Urinary bladder (tissue), 4 donors: ENCODE data around the gene SIPA1L3. TPM values are rescaled to one million over a fixed set of nuclear protein-coding genes. Genes with fewer than 3 reads are reported as not detected.
"Not testable (repeated sequence)": the region's sequence is repeated elsewhere in the genome, so short reads cannot be mapped to it uniquely, and the experiment has no call there.

ENCODE experiments used
- DNase-seq: peaks from one replicate; pipeline ENCODE4 v3.0.0-alpha.2; 2015; ENCODE audit errors: extremely low spot score
- H3K27ac ChIP-seq: one replicate; pipeline ENCODE4 v1.5.1; 2013; ENCODE audit warnings: low read depth, mild to moderate bottlenecking, moderate library complexity
- H3K36me3 ChIP-seq: one replicate; pipeline ENCODE4 v1.6.1; 2013; ENCODE audit warnings: mild to moderate bottlenecking, moderate library complexity; ENCODE audit not compliant: insufficient read depth
- H3K4me1 ChIP-seq: one replicate; pipeline ENCODE4 v1.6.1; 2013; ENCODE audit warnings: mild to moderate bottlenecking, moderate library complexity; ENCODE audit not compliant: insufficient read depth
- H3K4me3 ChIP-seq: one replicate; pipeline ENCODE4 v1.5.1; 2013; ENCODE audit warnings: low read depth, low read length
- WGBS: extraction: QIAGEN DNeasy Blood & Tissue Kit; methylation state at CpG from one replicate; pipeline ENCODE4 v1.1.7; 2013; 5-methylcytosine and 5-hydroxymethylcytosine counted together
- polyA plus RNA-seq: library from polyadenylated mRNA; stranded (reverse); fragments of 200-250 nt; gene quantifications from one replicate; pipeline ENCODE4 v1.2.3, GENCODE V29; 2013
- total RNA-seq: library from RNA; depleted of rRNA; stranded (reverse); fragments of >200 nt; gene quantifications from one replicate; pipeline ENCODE4 v1.2.3, GENCODE V29; 2014
- donor health status: healthy with polysubstance abuse.
- donor health status: healthy.

SIPA1L3 gene
- total and polyA plus RNA-seq, 2 donors, result 6.2 to 11.5 TPM

DNA sequence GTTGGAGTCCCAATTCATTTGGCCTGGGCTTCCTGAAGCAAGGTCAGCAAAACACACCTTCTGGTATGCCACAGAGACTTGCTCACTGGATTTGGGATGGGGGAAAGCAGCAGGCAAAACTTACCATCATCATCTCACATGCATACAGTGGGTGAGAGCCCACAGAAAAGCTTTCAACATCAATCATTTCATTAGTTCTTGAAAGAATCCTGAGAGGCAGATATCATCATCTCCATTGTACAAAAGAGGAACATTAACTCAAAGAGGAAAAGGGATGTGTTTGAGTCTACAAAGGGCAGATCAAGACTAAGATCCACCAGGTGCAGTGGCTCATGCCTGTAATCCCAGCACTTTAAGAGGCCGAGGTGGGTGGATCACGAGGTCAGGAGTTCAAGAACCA, 7.0 kb upstream of the SIPA1L3 start:
- WGBS, result 70% methylated on average over 2 of the region's 2 CpGs

DNA sequence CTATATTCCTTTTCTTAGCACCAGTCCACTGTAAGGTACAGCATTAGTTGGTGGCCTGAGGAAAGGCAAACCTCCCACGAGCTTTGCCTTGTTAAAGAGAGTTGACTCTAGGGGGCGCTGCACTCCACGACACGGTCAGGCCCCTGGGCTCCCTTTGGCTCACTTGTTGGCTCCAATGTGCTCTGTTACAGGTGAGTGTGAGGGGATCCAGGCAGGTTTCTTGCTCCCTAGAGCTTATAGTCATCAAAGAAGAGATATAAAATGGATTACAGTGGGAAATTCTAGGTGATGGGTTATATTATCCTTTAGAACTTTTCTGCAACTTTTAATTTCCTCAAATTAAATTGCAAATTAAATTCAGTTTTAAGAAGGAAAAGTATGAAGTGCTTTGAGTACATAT, 4.3 kb upstream of the SIPA1L3 start:
- WGBS, result 1% methylated on average over 4 of the region's 4 CpGs
- DNase-seq, result peak; percentile 48
- H3K27ac ChIP-seq, result no peak overlapping the region
- H3K4me3 ChIP-seq, result no peak overlapping the region
- no peaks in the 10 kb centered on the region for H3K36me3 ChIP-seq
- no peaks in the 10 kb centered on the region for H3K4me1 ChIP-seq

More for the DNA sequence above, 7.0 kb upstream of the SIPA1L3 start:
- no peaks in the 10 kb centered on the region for H3K4me1 ChIP-seq
- H3K27ac ChIP-seq, result no peak overlapping the region
- DNase-seq, result no peak
- H3K4me3 ChIP-seq, result no peak overlapping the region
- no peaks in the 10 kb centered on the region for H3K36me3 ChIP-seq

DNA sequence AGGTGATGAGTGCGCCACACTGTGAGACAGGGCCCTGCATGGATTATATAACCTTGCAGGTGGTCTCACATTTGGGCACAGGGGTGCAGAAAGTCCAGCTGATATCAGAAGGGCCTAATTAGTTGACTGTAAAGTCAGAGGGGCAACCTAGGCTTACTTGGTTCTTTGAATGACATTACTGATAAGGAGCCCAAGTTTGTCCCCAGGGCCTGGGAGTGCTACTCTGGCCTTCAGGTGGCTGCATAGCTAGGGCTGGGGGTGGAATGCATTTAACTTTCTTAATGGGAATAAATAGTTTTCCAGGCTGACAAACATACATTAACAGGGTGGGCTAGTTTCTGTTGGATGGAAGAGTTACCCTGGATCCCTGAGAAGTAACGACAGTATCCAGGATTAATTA, 3.9 kb upstream of the SIPA1L3 start:
- Histone ChIP-seq H3K4me1 (no peaks in the 10 kb centered on the region), H3K27ac (no peak overlapping the region), H3K4me3 (no peak overlapping the region), H3K36me3 (no peaks in the 10 kb centered on the region)
- no peak for DNase-seq
- 84% methylated on average over 2 of the region's 2 CpGs for WGBS

DNA sequence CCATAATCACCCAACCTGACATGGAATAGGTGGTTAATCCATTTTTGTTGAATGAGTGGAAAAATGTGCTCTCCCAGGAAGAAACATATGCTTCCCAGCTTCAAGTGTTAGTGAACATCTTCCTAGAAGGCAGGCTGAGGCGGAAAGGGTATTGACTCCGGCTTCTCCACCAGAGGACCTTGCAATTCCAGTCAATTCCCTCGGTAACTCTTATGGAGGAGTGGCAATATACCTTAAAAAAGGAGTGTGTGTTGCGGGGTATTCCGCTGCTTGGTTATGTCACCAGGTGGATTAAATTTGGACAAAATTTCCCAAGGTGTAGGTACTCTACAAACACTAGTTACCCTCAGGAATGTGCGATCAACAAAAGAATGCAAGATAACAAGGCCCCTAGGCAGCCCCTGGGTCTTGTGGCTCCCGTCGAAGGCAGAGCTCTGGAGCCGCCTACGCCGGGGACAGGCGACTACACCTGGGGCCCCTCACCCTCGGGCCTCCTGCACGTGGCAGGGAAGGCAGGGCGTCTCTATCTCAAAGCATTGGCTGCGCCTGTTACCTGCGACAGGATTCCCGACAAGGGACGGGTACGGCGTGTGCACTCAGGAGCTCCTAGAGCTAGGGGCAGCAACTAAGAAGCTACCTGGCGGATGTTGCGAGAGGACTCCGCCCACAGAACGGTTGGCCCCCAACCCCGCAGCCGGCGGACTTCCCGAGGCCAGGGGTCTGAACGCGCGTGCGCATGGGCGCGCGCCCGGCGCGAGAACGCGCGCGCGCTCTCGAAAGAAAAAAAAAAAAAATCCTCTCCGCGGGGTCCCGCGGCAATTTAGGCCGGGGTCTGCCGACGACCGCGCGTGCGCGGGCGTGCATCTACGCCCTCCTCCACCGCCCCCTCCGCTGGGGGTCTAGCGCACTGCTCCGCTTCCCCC, 801 bp upstream of the SIPA1L3 start, which contains the start of gene WDR87:
WDR87 (minus strand) TSS at position 649 of the 923 bp plus-strand sequence. CDS start 8,355 bp downstream, outside the sequence.
- Histone ChIP-seq H3K27ac (no peak within 1 kb of the TSS), H3K4me3 (peak within 1 kb of the TSS; percentile 99), H3K36me3 (no peaks in the 10 kb centered on the region), H3K4me1 (no peaks in the 10 kb centered on the region)
- WGBS, result 6% methylated on average over 63 of the region's 63 CpGs
- DNase-seq, result no peak

DNA sequence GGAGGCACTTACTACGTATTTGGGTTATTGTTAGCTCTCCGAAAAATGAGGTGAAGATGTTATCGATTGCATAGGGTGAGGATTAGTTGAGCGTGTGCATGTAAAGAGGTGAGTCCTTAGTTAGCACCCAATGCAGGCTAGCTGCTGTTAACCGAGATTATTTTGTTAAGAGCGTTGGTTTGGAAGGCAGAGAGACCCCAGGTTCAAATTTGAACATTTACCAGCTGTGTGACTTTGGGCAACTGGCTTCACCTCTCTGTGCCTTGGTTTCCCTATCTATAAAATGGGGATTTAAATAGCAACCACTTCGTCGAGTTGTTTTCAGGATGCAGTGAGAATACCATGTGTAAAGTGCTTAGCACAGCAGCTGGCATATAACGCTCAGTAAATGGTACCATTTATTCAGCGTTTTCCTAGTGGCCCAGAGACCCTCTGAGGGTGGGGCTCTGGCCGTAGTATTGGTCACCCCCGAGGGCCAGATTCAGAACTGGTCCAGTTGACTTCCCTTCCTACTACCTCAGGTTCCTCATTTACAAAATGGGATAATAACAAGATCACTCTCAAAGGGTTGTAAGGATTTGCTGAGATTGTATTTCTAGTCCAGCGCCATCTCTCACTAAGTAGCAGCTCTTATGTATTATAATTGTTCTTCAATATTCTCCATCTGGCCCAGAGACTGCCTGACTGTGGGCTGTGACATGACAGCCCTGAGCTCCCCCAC, 887 bp downstream of the SIPA1L3 start:
- no peak for DNase-seq
- Histone ChIP-seq H3K27ac (no peak overlapping the region), H3K36me3 (no peaks in the 10 kb centered on the region), H3K4me3 (peak overlapping the region; percentile 99), H3K4me1 (no peaks in the 10 kb centered on the region)
- 23% methylated on average over 13 of the region's 13 CpGs for WGBS

DNA sequence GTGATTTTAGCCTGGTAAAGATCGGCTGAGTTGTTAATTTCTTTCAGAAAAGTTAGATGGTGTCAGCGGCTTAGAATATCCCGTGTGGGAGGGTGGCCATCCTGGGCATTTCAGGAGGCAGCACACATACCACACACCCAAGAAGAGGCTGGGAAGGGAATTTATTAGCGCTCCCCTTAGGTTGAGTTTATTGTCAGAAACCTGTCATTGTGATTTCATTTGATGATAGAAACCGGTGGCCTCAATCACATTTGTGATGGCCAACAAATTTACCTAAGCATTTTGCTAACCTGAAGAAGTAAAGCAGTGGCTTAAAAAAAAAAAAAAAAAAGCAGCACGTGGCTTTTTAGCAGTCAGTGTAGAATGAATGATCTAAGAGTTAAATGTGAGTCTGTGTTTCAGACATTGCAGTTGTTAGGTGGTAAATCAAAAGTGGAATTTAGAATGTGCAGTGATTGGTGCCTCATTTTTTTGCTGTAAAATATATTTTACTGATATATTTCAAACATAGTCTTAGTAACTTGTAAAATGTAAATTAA, 2.7 kb downstream of the SIPA1L3 start:
- DNase-seq, result no peak
- 74% methylated on average over 6 of the region's 6 CpGs for WGBS
- no peaks in the 10 kb centered on the region for H3K4me1 ChIP-seq
- no peak overlapping the region for H3K4me3 ChIP-seq
- H3K36me3 ChIP-seq, result no peaks in the 10 kb centered on the region
- no peak overlapping the region for H3K27ac ChIP-seq

DNA sequence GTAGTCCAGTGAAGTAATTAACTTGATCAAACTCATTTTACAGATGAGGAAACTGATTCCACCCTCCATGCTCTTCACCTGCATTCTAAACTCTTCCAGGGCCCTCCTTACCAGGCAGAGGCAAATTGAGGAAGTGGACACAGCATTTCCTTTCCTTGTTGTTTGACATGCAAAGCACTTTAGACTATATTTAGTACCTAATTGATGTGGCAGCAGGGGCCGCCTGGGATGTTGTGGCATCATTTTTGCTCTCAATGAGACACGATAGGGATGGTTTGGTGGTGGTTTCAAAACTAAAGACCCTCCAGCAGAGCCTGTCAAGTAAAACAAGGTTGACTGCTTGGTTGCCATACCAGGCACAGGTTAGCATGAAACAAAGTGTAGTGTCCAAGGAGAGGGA, 7.9 kb downstream of the SIPA1L3 start:
- Histone ChIP-seq H3K27ac (no peak overlapping the region), H3K4me3 (no peak overlapping the region), H3K4me1 (no peaks in the 10 kb centered on the region), H3K36me3 (no peaks in the 10 kb centered on the region)
- 59% methylated on average over 2 of the region's 2 CpGs for WGBS
- DNase-seq, result no peak

DNA sequence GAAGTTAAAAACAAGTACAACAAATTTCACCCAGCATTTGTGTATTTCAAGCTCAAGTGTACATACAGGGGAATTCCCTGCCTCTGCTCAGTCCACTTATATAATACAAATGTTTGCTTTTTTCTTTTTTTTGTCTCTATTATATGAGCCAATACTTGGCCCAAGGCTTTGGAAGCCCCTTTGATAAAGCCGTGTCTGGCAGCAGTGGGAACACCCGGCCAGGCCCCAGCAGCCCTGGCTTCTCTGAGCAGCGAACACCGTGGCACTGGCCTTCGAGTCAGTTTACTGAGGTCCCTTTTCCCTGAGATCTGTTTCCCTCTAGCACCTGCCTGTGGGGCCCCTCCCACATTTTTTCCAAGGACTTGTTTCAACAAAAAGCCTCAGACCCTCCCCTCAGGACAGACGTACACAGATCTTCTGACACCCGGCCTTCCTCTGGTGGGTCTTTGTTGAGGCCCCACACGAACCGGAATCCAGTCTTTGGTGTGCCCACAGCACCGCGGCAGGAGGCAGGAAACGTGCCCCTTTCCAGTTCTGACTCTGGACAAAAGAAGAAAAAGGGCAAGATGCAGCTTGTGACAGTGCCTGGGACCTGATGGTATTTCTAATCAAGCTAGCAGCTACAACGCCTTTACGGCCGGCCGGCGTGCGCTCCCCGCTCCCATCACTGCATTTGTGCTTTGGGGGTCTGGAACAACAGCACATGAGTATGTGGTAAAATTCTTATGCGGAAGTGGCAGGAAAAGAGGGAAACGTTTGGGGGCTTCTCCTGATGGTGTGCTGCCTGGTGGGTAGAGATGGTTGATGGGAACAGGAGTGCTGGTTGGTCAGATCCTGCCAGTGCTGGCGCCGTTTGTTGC, 13.8 kb downstream of the SIPA1L3 start:
- Histone ChIP-seq H3K36me3 (no peaks in the 10 kb centered on the region), H3K27ac (no peak overlapping the region), H3K4me3 (no peak overlapping the region), H3K4me1 (no peaks in the 10 kb centered on the region)
- 72% methylated on average over 23 of the region's 23 CpGs for WGBS
- no peak for DNase-seq

DNA sequence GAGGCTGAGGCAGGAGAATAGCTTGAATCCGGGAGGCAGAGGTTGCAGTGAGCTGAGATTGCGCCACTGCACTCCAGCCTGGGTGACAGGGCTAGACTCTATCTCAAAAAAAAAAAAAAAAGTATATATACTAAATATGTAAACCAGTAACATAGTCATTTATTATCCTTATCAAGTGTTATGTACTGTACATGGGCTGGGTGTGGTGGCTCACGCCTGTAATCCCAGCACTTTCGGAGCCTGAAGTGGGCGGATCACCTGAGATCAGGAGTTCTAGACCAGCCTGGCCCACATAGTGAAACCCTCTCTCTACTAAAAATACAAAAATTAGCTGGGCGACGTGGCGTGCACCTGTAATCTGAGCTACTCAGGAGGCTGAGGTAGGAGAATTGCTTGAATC, 17.6 kb downstream of the SIPA1L3 start:
- not testable (repeated sequence) for H3K36me3 ChIP-seq, H3K4me3 ChIP-seq, H3K27ac ChIP-seq, H3K4me1 ChIP-seq, DNase-seq
- 94% methylated on average over 8 of the region's 8 CpGs for WGBS

DNA sequence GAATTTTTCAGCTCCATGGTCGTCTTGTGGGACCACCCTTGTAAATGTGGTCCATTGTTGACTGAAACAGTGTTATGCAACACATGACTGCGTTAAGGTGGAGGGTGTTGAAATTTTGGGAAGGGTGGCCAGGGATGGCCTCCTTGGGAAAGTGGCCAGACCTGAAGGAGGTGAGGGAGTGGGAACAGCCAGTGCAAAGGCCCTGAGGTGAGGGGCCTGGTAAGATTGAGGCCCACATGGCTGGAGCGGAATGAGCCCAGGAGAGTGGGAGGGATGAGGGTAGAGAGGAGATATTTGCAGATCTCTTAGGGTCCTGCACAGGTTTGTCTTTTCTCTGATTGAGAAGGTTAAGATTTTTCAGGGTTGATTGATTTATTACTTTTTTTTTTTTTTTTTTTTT, 18.2 kb downstream of the SIPA1L3 start:
- 91% methylated on average over 3 of the region's 3 CpGs for WGBS
- H3K4me1 ChIP-seq, result no peaks in the 10 kb centered on the region
- H3K36me3 ChIP-seq, result no peaks in the 10 kb centered on the region
- no peak for DNase-seq
- no peak overlapping the region for H3K4me3 ChIP-seq
- H3K27ac ChIP-seq, result no peak overlapping the region

DNA sequence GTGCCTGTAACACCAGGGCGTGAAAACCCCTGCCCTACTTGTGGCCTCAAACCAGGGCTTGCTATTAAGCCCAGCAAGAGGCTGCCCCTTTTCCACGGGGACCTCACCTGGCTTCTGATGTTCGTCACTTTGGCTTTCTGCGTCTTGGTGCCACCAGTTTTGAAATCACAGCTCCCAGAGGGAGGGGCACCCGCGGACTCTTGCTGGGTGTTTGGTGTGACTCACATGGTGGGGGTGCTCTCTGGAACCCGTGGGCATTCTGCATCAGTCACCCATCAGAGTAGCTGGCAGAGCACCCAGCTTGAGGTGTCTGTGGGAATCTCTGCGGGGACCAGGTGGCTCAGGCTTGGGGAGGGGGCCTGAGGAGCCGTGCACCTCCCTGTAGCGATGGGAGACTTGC, 19.2 kb downstream of the SIPA1L3 start:
- H3K27ac ChIP-seq, result no peak overlapping the region
- no peak for DNase-seq
- H3K36me3 ChIP-seq, result no peaks in the 10 kb centered on the region
- WGBS, result 82% methylated on average over 10 of the region's 10 CpGs
- no peaks in the 10 kb centered on the region for H3K4me1 ChIP-seq
- no peak overlapping the region for H3K4me3 ChIP-seq

DNA sequence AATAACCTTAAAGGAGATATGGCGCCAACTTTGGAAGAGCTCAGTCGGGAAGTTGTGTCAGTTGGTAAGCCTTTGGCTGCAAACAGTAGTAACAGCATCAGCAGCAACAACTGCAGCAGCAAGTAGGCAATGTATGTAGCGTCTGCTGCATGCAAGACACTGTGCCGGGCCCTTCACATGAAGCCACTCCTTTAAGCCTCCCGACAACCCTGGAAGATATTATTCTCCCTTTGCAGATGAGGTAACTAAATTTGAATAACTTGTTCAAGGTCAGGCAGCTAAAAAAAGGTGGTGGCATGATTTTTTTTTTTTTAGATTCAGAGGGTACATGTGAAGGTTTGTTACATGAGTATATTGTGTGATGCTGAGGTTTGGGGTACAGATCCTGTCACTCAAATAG, 19.7 kb downstream of the SIPA1L3 start:
- 82% methylated on average over 5 of the region's 5 CpGs for WGBS
- Histone ChIP-seq H3K4me3 (no peak overlapping the region), H3K4me1 (no peaks in the 10 kb centered on the region), H3K27ac (no peak overlapping the region), H3K36me3 (no peaks in the 10 kb centered on the region)
- no peak for DNase-seq
